22Rv1 (cell line): ENCODE data around the gene FAM221B.

ENCODE experiments used
- ZFX ChIP-seq: fragments of 450-650 bp; IDR thresholded peaks from 2 replicates; pipeline ENCODE4 v1.6.1; 2017; ENCODE audit warnings: antibody characterized with exemption, borderline replicate concordance
- TF ChIP-seq, protein P1 (sequence below): fragments of 450-650 bp; IDR thresholded peaks from 2 replicates; pipeline ENCODE4 v1.5.1; 2017; ENCODE audit warnings: mild to moderate bottlenecking

DNA sequence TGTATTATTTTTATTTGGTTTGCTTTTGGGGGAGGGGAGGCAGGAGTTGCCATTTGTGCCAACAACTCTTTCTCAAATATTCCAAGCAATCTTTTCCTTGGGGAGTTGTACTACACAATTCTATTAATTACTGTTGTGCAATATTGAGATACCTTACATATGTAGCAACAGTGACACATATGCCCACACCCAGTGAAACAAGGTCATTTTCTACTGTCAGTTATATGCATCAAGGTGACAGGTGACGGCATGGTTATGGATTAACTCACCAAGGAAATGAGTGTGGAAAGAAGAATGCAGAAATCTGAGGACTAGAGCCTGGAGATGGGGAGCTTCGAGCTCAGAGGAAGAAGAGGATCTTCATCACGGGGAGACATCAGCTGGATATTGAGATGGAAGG is 56.6 kb downstream of the FAM221B start:
- TF ChIP-seq, protein P1, sequence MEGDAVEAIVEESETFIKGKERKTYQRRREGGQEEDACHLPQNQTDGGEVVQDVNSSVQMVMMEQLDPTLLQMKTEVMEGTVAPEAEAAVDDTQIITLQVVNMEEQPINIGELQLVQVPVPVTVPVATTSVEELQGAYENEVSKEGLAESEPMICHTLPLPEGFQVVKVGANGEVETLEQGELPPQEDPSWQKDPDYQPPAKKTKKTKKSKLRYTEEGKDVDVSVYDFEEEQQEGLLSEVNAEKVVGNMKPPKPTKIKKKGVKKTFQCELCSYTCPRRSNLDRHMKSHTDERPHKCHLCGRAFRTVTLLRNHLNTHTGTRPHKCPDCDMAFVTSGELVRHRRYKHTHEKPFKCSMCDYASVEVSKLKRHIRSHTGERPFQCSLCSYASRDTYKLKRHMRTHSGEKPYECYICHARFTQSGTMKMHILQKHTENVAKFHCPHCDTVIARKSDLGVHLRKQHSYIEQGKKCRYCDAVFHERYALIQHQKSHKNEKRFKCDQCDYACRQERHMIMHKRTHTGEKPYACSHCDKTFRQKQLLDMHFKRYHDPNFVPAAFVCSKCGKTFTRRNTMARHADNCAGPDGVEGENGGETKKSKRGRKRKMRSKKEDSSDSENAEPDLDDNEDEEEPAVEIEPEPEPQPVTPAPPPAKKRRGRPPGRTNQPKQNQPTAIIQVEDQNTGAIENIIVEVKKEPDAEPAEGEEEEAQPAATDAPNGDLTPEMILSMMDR = no peak
- TF ChIP-seq ZFX = no peak
